Epidermal melanocyte (primary cell): ENCODE measurements around the gene EN1.

Experiments used
- DNase-seq: peaks from one replicate; pipeline ENCODE4 v3.0.0; 2011; ENCODE audit warnings: low spot score; ENCODE audit not compliant: insufficient read length

EN1 gene

GRCh38 chr2:118843483-118844132 lies 3.8 kb downstream of the EN1 start:
- no peak for DNase-seq

DNA sequence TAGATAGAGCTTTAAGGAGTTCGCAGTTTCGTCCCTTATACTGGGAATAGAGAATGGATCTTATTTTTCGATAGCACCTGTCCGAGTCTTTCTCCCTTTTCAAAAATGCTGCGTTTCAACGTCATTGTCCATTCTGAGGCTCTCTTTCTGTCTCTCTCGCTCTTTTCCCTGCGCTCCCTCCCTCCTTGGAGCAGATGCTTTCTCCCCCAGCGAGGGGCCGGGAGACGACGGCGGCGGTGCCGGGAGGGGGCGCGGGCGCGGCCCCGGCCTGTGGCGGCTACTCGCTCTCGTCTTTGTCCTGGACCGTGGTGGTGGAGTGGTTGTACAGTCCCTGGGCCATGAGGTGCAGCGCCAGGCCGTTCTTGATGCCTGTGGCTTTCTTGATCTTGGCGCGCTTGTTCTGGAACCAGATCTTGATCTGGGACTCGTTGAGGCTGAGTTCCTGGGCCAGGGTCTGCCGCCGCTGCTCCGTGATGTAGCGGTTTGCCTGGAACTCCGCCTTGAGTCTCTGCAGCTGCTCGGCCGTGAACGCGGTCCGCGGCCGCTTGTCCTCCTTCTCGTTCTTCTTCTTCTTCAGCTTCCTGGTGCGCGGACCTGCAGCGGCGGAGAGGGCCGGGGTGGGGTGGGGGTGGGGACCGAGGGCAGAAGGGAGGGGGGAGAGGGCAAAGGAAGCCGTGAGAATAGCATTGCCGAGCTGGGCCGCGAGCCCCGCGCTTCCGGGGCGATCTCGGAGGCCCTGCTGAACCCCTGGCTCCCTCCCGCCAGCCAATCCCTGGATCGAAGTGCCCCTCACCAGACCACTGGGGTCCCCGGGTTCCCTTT lies 4.6 kb downstream of the EN1 start:
- DNase-seq = no peak

DNA sequence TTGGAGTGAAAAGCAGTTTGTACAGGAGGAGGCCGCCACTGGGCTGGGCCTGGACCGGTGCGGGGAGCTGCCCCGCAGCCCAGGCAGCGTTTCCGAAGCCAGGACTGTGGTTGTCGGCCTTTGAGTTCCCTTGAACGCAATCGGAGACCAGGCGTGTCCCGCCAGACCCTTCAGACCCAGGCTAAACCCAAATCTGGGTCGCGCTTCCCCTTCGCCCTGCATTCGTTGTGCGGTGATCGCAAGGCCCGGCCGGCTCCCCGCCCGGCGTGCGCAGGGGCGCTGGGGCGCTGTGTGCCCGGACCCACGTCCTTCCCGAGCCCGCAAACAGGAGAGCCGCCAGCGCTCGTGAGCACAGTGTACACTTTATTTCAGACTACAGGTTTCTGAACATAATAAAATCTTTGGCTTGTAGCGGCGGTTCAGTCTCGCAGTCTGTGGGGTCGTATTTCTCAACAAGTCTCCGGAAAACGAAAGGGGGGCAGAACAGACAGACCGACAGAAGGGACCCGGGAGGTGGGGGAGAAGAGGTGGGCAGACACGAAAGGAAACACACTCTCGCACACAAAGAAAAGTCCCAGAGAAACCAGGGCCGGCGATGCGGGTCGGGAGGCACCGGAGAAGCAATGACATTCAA lies 5.5 kb downstream of the EN1 start:
- no peak for DNase-seq

DNA sequence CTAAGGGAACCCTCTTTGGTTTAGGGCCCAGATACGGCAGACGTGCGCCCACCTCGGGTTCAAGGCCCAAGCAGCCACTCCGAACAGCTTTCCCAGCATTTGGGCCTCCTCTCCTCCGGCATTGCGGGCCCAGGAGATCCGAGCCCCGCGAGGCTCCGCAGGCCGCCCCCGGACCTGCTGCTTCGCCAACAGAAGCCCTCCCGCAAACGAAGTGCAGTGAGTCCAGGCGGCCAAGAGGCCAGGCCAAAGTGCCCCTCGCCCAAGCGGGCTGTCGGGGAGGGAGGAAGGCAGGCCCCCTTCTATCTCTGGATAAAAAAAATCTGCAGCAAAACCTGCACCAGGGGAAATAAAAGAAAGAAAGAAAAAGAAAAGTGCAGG lies 6.0 kb downstream of the EN1 start:
- DNase-seq = no peak

- DNase-seq = no peak
Measured at GRCh38 chr2:118838741-118839455, 8.6 kb downstream of the EN1 start.

GRCh38 chr2:118837621-118838020 lies 9.8 kb downstream of the EN1 start:
- DNase-seq = no peak

DNA sequence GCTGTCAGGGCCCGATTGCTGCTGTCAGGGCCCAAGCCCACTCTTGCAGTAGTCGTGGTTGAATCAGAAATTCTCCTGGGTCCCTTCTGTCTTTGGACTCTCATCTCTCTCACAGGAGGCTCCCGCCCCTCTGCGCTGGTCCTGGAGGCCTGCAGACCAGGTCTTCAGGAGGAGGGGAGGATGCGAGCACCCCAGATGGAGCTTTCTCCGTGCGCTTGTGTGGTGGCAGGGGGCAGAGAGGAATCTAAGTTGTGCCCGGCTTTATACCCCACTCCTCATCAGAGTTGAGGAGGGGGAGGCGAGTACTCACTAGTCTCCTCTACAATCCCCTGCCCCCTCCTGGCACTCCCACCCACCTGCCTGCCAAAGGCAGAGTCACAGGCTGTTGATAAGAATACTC lies 10.4 kb downstream of the EN1 start:
- no peak for DNase-seq

DNA sequence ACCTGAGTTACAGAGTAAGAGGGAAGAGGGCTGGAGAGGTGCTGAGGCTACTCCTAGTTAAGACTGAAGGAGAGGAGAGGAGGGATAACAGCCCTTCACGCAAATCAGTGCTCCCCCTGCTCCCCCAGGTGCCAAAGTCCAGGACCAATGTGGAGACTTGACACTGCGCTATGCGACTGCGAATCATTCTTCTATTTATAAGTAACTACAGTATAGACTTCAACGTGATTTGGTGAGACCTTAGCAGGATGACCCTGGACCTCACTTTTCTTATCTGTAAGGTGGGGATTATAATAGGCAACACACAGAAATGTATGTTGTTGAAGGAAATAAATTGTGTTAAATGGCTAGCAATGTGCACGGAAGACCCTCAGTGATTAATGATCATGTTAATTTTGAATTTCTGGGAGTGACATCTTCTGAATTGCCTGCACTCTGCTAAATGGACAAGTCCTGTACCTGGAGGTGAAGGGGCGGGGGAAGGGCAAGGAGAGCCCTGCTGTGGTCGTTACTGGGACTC lies 11.0 kb downstream of the EN1 start:
- DNase-seq = no peak

DNA sequence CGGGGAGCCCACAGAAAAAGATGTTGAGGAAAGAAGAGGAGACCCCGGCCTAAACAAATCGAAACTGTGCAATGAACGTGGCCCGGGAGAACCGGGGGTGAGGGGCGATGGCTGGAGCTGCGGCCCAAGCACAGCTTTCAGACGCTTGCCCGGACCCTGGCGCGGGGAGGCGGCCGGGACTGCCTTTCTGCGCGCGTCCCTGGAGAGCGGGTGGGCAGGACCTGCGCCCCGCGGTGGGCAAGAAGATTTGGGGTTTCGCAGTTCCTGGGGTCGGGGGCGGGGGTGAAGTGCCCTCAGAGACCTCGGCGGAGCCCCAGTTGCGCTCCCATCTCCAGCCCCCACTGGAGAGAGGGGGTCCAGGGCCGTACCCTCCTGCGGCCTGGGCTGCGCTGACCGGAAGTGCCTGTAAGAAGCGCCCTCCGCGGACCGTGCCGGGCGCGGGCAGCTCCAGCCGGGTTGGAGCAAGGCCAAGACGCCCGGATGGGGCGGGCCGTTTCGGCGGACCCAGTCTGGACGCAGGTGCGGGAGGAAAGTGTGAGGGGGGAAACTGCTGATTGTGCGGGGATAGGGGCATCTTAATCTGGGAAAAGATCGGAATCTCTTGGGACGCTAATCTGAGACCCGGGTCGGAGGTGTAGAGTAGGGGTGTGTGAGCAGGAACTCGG lies 11.6 kb downstream of the EN1 start:
- DNase-seq = no peak

- no peak for DNase-seq
Measured at GRCh38 chr2:118834901-118835745, 12.3 kb downstream of the EN1 start.

DNA sequence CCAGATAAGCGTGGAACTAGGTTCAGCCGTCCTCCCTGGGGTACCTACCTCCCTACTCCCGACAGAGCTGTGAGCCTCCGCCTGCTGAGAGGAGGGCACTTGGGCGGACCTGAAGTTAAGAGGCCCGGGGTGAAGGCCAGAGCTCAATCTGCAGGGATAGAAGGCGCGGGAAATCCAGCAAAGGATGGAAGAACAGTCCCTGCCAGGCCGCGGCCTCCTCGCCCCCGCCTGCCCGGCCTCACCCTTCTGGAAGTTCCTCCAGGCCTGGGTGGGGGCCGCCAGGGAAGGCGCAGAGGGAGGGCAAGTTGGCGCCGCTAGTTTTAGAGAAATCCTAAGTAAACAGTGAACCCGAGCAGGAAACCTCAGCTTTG lies 13.0 kb downstream of the EN1 start:
- DNase-seq = no peak

DNA sequence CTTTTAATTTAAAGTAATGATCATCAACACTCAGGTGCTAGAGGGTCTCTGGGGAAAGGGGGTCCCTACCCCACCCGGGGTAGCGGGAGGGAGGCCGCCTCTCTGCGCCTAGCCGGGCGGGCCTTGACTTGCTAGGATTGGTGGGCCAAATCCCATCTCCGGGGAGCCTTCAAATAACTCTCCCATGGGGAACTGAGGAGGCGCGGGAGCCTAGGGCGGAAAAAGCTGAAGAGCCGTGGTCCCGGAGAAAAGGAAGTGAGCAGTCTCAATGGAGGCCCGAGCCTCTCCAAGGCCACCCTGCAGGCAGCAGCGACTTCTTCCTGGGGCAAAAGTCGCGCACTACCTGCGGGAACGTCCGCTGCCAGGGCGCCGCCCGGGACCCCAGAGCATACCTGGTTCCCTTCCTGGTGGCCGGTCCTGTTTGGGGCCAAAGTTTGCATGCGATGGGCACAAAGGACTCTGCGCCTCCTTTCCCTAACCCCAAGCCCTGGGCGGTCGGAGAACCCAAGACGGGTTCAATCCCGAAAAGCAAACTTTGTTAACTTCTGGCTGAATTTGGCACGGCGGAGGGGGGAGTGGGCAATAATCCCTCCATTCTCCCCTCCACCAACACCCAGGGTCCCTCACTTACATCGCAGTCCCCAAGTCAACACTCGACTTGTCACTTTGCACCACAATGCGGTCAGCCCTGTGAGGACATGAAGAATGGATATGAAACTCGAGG lies 13.6 kb downstream of the EN1 start:
- DNase-seq = no peak

- DNase-seq = no peak
Measured at GRCh38 chr2:118832791-118833715, 14.4 kb downstream of the EN1 start.

DNA sequence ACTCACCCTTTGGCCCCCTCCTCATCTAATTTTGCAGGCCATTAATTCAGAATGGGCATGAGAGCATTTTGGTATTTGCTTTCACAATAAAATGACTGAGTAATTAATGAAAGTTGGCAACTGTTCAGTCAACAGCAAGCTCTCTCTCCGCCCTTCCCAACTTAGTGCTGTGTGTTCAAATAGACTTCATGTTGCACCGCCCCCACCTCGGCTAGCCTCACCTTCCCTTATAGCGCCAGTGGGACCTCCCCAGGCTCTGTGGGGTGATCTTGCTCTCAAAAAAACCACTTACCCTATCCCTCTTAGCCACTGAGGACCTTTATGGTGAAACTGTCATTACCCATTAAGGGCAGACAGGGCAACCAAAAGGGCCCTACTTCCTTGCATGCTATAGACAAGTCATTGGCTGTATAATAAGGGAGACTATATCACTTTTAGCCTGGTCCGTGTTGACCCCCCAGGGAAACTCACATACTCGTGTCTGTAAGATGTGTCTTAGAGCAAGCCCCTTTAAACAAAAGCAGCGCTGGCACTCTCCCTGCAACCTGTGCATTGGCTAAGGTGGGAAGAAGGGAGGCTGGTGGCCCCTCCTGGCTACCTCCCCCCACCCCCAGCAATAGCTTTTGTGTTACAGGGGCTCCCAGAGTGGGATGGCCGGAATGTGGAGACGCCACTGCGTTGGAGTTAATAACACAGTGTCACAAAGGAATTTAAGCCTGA lies 15.2 kb downstream of the EN1 start:
- no peak for DNase-seq

DNA sequence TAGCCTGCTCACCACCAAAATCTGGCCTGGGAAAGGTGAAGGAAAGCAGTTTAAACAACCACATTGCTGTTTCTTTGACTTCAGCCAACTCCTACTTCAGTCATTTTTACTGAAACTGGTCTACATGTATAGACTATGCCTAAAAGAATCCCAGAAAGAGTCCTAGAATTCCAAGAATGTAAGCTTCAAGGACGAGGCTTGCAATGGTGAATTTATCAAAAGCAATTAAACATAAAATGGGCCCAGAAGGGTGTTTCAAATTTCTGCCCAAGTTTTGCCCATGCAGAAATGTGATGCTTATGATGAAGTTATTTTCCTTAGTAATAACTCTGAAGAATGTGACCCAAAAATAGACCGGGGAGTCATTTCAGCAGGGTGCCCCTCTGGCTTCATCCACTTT lies 16.6 kb downstream of the EN1 start:
- DNase-seq = no peak

DNA sequence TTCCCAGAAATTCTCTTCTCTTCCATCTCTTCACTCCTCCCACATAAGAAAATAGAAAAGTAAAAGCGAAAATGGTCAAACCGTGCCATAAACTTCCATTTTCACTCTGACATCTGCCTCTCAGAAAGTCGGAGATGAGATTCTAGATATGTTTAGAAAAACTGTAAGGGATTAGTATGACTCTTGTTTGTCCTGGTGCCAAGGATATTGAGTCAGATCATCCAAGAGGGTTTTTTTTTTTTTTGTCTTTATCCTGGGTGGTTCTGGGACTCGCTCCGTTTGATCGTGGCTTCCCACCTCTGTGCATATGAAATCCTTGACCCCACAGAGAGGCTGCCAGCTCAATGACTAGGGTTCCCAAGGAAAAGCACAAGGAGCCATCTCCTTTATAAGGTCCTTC lies 17.3 kb downstream of the EN1 start:
- no peak for DNase-seq

DNA sequence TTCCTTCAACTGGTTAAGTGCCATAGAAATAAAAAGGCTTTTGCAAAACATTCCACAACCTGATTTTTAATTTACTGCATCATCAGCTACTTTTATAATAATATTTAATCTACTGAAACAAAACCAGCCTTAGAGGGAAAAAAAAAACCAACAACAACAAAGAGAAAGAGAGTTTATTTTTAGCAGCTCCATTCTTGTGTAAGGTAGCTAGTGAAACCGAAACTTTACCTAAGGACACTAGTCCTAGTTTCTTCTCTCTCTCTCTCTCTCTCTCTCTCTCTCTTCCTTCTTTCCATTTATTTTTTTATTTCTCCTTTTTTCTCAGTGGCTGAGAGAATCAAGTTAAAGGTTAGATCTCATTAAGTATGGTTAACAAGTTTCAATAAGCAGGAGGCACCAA lies 21.4 kb downstream of the EN1 start:
- DNase-seq = no peak

GRCh38 chr2:118823633-118824032 lies 23.8 kb downstream of the EN1 start:
- DNase-seq = no peak
